HG03045 (cell line): ENCODE results near the gene PPP1CA.
"Not testable (repeated sequence)": the region's sequence is repeated elsewhere in the genome, so short reads cannot be mapped to it uniquely, and the experiment has no call there.

ENCODE experiments used
- ATAC-seq: cut with Tn5 transposase; IDR thresholded peaks from one replicate; pipeline ENCODE4 v1.9.1; 2021; ENCODE audit warnings: mild to moderate bottlenecking, moderate library complexity; ENCODE audit not compliant: unreplicated experiment

Gene PPP1CA

GRCh38 chr11:67404515-67405195 lies 3.0 kb upstream of the PPP1CA start:
- ATAC-seq: no peak

- not testable (repeated sequence) for ATAC-seq
These were observed 1.4 kb upstream of the PPP1CA start for GRCh38 chr11:67403085-67403484.

- not testable (repeated sequence) for ATAC-seq
These were observed 658 bp upstream of the PPP1CA start for GRCh38 chr11:67402192-67402839.

- peak; percentile 7 for ATAC-seq
These were observed 640 bp downstream of the PPP1CA start for GRCh38 chr11:67400942-67401494.

- no peak for ATAC-seq
These were observed 1.3 kb downstream of the PPP1CA start for GRCh38 chr11:67400251-67400941.

GRCh38 chr11:67398661-67399563 lies 2.7 kb downstream of the PPP1CA start:
- no peak for ATAC-seq

GRCh38 chr11:67397986-67398660 lies 3.5 kb downstream of the PPP1CA start:
- no peak for ATAC-seq

- ATAC-seq: no peak
These were observed 4.1 kb downstream of the PPP1CA start for GRCh38 chr11:67397536-67397935.

GRCh38 chr11:67396587-67397389 lies 4.9 kb downstream of the PPP1CA start:
- no peak for ATAC-seq

- ATAC-seq: no peak
These were observed 5.4 kb downstream of the PPP1CA start for GRCh38 chr11:67396259-67396581.

- ATAC-seq: no peak
These were observed 6.0 kb downstream of the PPP1CA start for GRCh38 chr11:67395555-67396258.

- ATAC-seq: no peak
These were observed 7.7 kb downstream of the PPP1CA start for GRCh38 chr11:67393990-67394389.

- no peak for ATAC-seq
These were observed 8.2 kb downstream of the PPP1CA start for GRCh38 chr11:67393437-67393836.

- peak; percentile 5 for ATAC-seq
These were observed 9.4 kb downstream of the PPP1CA start for GRCh38 chr11:67392183-67392715.

GRCh38 chr11:67391304-67392182 lies 10.1 kb downstream of the PPP1CA start, which contains the start of gene RAD9A:
Gene RAD9A (plus strand): TSS chr11:67391986. CDS start chr11:67392045, 59 bp downstream.
- peak; percentile 49 for ATAC-seq

- no peak for ATAC-seq
These were observed 10.7 kb downstream of the PPP1CA start for GRCh38 chr11:67390947-67391303.

- no peak for ATAC-seq
These were observed 12.2 kb downstream of the PPP1CA start for GRCh38 chr11:67389477-67389876.

GRCh38 chr11:67387518-67387917 lies 14.1 kb downstream of the PPP1CA start:
- no peak for ATAC-seq
